Subcutaneous adipose tissue (tissue), 4 donors: ENCODE data around the gene OLAH. TPM values are rescaled to one million over a fixed set of nuclear protein-coding genes. Genes with fewer than 3 reads are reported as not detected.

Experiments
- total RNA-seq, 4 donors: library from RNA; depleted of rRNA; stranded (reverse); fragments of >200 nt; gene quantifications; one replicate each; pipeline ENCODE4 v1.1.0, GENCODE V29; 2016
- TF ChIP-seq, protein P1 (sequence below): fragments of 450-650 bp; IDR thresholded peaks from one replicate; pipeline ENCODE4 v1.5.1; 2016; ENCODE audit warnings: low read depth, mild to moderate bottlenecking, control low read depth, antibody characterized with exemption, moderate library complexity

The OLAH gene
- total RNA-seq: 1 to 10 TPM in 1 of 4 donors, under 1 TPM in 2, not detected in 1; 0.38 to 1.3 (median 0.51) TPM

DNA sequence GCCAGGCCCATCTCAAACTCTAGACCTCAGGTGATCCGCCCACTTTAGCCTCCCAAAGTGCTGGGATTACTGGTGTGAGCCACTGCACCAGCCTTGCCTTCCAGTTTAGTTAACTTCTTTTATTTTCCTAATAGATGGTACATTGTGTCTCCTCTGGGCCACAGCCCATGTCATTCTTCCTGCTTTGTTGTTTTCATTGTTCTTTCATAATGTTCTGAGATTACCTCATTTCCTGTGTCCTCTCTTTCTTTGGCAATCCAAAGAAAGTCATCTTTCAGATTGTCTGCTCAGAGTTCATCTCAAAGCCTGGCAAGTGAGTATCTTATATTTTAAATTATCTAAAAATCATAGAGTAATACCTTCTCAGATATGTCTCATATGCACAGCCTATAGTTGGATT lies at the start of gene OLAH:
OLAH (plus strand) TSS at position 270 of the 400 bp plus-strand sequence. CDS start 3,346 bp downstream, outside the sequence.
- TF ChIP-seq, protein P1, sequence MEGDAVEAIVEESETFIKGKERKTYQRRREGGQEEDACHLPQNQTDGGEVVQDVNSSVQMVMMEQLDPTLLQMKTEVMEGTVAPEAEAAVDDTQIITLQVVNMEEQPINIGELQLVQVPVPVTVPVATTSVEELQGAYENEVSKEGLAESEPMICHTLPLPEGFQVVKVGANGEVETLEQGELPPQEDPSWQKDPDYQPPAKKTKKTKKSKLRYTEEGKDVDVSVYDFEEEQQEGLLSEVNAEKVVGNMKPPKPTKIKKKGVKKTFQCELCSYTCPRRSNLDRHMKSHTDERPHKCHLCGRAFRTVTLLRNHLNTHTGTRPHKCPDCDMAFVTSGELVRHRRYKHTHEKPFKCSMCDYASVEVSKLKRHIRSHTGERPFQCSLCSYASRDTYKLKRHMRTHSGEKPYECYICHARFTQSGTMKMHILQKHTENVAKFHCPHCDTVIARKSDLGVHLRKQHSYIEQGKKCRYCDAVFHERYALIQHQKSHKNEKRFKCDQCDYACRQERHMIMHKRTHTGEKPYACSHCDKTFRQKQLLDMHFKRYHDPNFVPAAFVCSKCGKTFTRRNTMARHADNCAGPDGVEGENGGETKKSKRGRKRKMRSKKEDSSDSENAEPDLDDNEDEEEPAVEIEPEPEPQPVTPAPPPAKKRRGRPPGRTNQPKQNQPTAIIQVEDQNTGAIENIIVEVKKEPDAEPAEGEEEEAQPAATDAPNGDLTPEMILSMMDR: no peak

DNA sequence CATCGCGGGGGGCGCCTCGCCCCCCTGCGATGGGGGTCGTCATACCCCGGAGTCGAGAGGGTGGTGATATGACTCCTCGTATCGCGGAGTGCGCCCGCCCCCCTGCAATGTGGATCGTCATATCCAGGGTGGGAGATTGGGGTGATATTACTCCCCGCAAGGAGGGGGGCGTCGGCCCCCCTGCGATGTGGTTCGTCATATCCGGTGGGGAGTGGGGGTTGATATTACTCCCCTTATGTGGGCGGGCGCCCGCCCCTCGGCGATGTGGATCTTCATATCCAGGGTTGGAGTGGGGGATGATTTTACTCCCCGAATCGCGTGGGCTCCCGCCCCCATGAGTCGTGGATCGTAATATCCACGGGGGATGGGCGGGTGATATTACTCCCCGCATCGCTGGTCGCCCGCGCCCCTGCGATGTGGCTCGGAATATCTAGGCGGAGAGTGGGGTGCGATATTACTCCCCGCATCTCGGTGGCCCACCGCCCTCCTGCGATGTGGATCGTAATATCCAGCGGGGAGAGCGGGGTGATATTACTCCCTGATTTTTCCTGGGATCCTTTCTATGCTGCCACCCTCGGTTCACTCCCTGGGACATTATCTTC lies 47.7 kb upstream of the OLAH start:
- TF ChIP-seq, protein P1: no peak

DNA sequence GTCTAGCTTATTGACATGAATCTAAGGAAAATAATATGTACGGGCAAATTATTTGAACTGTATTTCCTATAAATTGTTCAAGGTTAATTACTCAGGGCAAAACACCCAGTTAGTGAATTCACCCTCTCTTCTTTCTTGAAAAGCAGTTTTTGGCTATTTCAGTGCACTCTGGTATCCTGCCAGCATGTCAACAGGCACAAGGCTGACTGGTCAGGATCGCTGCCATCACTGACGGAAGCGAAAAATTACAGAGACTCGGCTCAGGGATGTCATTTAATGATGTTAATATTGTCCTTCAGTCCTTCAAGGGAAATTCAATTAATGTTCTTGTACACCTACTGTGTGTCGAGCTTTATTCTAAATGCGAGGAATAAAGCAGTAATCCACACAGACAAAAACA lies 28.3 kb upstream of the OLAH start:
- TF ChIP-seq, protein P1: no peak

DNA sequence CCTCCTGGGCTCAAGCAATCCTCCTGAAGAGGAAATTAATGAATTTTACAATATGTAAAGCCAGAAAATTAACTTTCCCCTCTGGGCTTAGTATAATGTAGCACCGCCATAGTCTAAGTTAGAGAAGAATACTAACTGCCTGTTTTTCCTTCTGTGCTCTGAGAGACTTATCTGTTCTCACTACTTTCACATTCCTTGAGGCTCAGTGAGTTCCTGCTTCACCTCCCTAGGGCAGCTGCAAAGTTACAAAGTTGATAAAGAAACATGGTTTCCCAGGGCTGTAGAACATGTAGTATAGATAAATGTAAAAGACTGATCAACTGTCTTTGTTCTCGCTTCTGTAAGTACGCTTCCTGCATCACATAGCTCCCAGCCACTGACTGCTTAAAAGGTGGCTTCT lies 16.0 kb upstream of the OLAH start:
- TF ChIP-seq, protein P1: no peak

DNA sequence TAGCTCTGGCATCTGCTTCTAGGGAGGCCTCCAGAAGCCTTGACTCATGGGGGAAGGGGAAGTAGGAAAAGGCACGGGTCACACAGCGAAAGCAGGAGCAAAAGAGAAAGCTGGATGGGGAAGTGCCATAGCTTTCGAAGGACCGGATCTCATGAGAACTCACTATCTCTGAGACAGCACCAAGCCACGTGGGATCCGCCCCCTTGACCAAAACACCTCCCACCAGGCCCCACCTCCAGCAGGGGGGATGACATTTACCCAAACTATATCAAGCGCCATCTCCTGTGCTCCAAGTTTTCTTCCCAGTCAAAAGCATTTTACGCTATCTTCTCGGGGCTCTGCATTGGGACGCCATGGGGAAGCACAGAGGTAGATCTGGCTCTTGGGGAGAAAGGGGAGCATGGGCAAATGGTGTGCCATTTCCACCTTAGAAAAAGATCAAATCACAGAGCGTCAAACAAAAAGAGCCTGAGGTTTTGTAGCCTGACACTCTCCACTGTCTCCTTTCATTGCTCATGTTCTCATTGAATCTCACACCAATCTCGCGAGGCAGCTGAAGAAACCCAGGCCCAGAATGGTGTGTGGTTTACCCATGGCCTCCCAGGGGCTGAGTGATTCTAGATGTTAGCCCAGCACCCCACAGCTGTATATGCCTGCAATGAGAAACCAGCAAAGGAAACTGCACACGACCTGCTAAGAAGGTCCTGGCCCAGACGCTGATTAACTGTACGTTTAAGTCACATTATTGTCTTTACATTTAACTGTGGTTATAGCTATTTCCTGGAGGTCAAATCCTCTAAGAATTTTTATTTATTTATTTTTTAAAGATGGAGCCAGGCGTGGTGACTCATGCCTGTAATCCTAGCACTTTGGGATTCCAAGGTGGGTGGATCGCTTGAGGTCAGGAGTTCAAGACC lies 8.1 kb upstream of the OLAH start:
- TF ChIP-seq, protein P1: no peak

DNA sequence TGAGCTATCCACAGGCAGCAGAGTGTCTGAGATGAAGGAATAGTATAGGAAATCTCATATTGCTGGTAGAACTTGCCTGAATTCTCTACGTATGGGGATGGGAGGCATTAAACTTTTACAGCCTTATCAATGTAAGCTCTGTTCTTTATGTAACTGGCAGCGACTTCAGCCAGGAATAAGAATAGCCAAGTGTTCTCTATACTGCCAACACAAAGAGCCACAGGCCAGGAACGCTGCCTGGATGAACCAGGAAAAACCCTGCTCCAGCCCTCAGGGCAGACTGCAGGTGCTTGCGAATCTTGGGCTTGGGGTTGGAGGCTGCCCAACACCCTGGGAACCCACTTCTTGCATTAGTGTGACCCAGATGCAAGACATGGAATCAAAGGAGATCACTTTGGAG lies 6.1 kb upstream of the OLAH start:
- TF ChIP-seq, protein P1: no peak

DNA sequence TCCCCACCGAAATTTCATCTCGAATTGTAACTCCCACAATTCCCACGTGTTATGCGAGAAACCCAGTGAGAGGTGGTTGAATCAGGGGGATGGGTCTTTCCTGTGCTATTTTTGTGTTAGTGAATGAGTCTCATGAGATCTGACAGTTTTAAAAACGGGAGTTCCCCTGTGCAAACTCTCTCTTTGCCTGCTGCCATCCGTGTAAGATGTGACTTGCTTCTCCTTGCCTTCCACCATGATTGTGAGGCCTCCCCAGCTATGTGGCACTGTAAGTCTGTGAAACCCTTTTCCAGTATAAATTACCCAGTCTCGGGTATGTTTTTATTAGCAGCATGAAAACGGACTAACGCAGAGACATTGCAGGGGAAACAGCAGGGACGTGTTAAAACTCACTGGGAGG lies 5.3 kb upstream of the OLAH start:
- TF ChIP-seq, protein P1: no peak
